Neural progenitor cell (in vitro differentiated cells): ENCODE data around the gene LRRC52.

Experiments
- CTCF ChIP-seq: fragments of 200-600 bp; sonication (generic); IDR thresholded peaks from 2 replicates; pipeline ENCODE4 v1.5.1; 2017; ENCODE audit warnings: antibody characterized with exemption, mild to moderate bottlenecking
- EZH2 ChIP-seq: fragments of 200-600 bp; sonication (generic); IDR thresholded peaks from 2 replicates; pipeline ENCODE4 v1.6.1; 2017; ENCODE audit warnings: antibody characterized with exemption, mild to moderate bottlenecking, moderate library complexity

GRCh38 chr1:165542015-165542631, 1.7 kb upstream of the LRRC52 start:
- TF ChIP-seq EZH2 (no peak), CTCF (no peak)
